ENCODE data around the gene CCDC198. TPM values are rescaled to one million over a fixed set of nuclear protein-coding genes. Genes with fewer than 3 reads are reported as not detected.

Gene CCDC198
- total and polyA plus RNA-seq, 2 of the 13 experiments (the other 11 are each of a cell fraction or from before 2014, with no cell fraction given), result 0.69 to 0.95 TPM

DNA sequence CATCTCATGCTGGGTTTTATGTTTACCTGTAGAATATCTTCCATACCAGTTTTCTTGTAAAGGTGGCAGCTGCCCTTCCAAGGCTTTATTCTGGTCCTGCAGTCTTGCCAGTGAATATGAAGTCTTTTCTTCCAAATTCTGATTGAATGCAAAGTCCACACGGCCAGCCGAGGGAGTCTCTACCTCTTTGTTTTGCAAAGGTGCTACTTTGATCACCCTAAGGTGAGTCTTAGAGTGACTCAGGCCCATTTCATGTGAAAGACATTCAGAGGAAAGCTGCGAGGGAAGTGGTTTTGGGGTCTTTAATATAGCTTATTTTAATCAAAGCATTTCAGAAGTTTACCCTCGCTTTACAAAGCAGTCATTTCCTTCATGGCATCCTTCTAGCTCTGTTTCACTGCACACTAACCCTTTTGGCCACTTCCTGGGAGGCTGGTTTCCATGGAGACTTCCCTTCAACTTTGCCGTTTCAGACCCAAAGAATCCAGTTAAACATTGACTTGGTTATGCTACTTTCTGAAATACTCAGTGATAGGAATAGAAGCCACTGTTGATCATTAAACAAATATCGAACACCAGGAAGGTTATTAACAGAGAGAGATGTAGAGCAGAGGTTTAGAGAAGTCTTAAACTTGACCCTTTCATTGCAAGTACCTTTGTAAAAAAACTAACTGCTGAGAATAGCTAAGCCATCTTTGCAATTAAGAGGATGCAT is at the start of gene CCDC198 (continued):
- TF ChIP-seq ONECUT2 (CRISPR knock-in tag; IDR thresholded peaks at IDR 0.05) (peak; percentile 20; the same call in 1 of the 2 replicates), ZNF761 (CRISPR knock-in tag; conservative IDR thresholded peaks at IDR 0.05) (no peak), CHD2 (IDR thresholded peaks at IDR 0.05; ENCODE audit: low read depth, low read length) (no peak), ZNF496 (CRISPR knock-in tag; IDR thresholded peaks at IDR 0.05; ENCODE audit: insufficient replicate concordance) (no peak), ATF7-NPFF (CRISPR knock-in tag; IDR thresholded peaks at IDR 0.05; ENCODE audit: low read depth) (no peak), RCOR2 (CRISPR knock-in tag; IDR thresholded peaks at IDR 0.05) (no peak), FOSL2 (CRISPR knock-in tag; IDR thresholded peaks at IDR 0.05) (0 out of 2 replicates have a peak, but pooled peaks have one; percentile 21), ZFP90 (CRISPR knock-in tag; IDR thresholded peaks at IDR 0.05; ENCODE audit: borderline replicate concordance) (no peak), ZNF652 (CRISPR knock-in tag; IDR thresholded peaks at IDR 0.05; ENCODE audit: borderline replicate concordance, low read depth) (peak; percentile 61), STAT5B (CRISPR knock-in tag; IDR thresholded peaks at IDR 0.05) (no peak), SUZ12 (IDR thresholded peaks at IDR 0.05; ENCODE audit: low read depth, low read length) (no peak), SRSF4 (IDR thresholded peaks at IDR 0.05; ENCODE audit: low read depth, low read length, poor library complexity, severe bottlenecking) (no peak), HMGA1 (CRISPR knock-in tag; conservative IDR thresholded peaks at IDR 0.05) (no peak)
- TF ChIP-seq, protein P1, sequence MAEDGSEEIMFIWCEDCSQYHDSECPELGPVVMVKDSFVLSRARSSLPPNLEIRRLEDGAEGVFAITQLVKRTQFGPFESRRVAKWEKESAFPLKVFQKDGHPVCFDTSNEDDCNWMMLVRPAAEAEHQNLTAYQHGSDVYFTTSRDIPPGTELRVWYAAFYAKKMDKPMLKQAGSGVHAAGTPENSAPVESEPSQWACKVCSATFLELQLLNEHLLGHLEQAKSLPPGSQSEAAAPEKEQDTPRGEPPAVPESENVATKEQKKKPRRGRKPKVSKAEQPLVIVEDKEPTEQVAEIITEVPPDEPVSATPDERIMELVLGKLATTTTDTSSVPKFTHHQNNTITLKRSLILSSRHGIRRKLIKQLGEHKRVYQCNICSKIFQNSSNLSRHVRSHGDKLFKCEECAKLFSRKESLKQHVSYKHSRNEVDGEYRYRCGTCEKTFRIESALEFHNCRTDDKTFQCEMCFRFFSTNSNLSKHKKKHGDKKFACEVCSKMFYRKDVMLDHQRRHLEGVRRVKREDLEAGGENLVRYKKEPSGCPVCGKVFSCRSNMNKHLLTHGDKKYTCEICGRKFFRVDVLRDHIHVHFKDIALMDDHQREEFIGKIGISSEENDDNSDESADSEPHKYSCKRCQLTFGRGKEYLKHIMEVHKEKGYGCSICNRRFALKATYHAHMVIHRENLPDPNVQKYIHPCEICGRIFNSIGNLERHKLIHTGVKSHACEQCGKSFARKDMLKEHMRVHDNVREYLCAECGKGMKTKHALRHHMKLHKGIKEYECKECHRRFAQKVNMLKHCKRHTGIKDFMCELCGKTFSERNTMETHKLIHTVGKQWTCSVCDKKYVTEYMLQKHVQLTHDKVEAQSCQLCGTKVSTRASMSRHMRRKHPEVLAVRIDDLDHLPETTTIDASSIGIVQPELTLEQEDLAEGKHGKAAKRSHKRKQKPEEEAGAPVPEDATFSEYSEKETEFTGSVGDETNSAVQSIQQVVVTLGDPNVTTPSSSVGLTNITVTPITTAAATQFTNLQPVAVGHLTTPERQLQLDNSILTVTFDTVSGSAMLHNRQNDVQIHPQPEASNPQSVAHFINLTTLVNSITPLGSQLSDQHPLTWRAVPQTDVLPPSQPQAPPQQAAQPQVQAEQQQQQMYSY (CRISPR knock-in tag; IDR thresholded peaks at IDR 0.05), result no peak
- TF ChIP-seq, protein P2, sequence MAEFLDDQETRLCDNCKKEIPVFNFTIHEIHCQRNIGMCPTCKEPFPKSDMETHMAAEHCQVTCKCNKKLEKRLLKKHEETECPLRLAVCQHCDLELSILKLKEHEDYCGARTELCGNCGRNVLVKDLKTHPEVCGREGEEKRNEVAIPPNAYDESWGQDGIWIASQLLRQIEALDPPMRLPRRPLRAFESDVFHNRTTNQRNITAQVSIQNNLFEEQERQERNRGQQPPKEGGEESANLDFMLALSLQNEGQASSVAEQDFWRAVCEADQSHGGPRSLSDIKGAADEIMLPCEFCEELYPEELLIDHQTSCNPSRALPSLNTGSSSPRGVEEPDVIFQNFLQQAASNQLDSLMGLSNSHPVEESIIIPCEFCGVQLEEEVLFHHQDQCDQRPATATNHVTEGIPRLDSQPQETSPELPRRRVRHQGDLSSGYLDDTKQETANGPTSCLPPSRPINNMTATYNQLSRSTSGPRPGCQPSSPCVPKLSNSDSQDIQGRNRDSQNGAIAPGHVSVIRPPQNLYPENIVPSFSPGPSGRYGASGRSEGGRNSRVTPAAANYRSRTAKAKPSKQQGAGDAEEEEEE (CRISPR knock-in tag; IDR thresholded peaks at IDR 0.05; ENCODE audit: borderline replicate concordance), result no peak
- TF ChIP-seq, protein P3, sequence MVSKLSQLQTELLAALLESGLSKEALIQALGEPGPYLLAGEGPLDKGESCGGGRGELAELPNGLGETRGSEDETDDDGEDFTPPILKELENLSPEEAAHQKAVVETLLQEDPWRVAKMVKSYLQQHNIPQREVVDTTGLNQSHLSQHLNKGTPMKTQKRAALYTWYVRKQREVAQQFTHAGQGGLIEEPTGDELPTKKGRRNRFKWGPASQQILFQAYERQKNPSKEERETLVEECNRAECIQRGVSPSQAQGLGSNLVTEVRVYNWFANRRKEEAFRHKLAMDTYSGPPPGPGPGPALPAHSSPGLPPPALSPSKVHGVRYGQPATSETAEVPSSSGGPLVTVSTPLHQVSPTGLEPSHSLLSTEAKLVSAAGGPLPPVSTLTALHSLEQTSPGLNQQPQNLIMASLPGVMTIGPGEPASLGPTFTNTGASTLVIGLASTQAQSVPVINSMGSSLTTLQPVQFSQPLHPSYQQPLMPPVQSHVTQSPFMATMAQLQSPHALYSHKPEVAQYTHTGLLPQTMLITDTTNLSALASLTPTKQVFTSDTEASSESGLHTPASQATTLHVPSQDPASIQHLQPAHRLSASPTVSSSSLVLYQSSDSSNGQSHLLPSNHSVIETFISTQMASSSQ (IDR thresholded peaks at IDR 0.05; ENCODE audit: low read depth), result peak; percentile 56; the same call in 1 of the 2 replicates
- TF ChIP-seq, protein P3 (CRISPR knock-in tag; IDR thresholded peaks at IDR 0.05; ENCODE audit: borderline replicate concordance), result no peak

All from HepG2 (cell line).